22Rv1 (cell line): Measurements from ENCODE around the gene CXCR6.

Experiments used
- CTCF ChIP-seq: fragments of 450-650 bp; IDR thresholded peaks from 2 replicates; pipeline ENCODE4 v1.5.1; 2017; ENCODE audit warnings: mild to moderate bottlenecking
- ZFX ChIP-seq: fragments of 450-650 bp; IDR thresholded peaks from 2 replicates; pipeline ENCODE4 v1.6.1; 2017; ENCODE audit warnings: antibody characterized with exemption, borderline replicate concordance

GRCh38 chr3:45914362-45915058 is 28.8 kb upstream of the CXCR6 start:
- no peak for TF ChIP-seq CTCF
- no peak for TF ChIP-seq ZFX
